ENCODE results near the gene OR10G7.

DNA sequence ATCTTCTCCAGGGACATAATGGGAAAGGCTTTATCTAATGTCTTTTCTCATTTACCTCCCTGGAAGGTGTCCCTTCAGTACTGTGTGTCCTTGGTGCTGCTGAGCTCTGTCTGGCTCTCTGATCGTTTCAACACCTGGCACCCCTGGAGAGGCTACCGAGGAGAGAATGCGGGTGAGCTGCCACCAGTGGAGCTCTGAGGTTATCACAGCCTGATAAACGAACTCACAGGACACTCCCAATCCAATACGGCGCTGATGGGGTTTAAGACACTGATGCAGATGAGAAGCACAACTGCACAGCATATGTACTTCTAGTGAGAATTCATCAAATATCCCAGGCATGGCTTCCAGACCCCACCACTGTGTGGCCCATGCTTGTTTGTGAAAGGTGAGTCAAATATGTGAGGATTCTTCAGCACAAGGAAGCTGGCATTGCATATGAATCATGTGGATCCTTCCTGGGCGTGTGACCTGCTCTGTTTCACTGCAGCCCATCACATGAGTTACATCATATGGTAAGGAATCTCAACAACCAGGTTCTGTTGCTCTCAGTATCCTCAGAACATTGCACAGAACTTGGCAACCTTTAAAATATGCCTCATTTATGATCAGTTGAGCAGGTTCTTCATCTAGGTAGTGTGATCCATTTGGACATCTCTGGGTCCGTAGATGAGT lies 39.3 kb upstream of the OR10G7 start:
- no peak for TF ChIP-seq POLR2A (IDR thresholded peaks at IDR 0.05)
- TF ChIP-seq, protein P1, sequence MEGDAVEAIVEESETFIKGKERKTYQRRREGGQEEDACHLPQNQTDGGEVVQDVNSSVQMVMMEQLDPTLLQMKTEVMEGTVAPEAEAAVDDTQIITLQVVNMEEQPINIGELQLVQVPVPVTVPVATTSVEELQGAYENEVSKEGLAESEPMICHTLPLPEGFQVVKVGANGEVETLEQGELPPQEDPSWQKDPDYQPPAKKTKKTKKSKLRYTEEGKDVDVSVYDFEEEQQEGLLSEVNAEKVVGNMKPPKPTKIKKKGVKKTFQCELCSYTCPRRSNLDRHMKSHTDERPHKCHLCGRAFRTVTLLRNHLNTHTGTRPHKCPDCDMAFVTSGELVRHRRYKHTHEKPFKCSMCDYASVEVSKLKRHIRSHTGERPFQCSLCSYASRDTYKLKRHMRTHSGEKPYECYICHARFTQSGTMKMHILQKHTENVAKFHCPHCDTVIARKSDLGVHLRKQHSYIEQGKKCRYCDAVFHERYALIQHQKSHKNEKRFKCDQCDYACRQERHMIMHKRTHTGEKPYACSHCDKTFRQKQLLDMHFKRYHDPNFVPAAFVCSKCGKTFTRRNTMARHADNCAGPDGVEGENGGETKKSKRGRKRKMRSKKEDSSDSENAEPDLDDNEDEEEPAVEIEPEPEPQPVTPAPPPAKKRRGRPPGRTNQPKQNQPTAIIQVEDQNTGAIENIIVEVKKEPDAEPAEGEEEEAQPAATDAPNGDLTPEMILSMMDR (IDR thresholded peaks at IDR 0.05) = no peak
